Neutrophil (primary cell): ENCODE results near the gene KCNIP2.
"Not testable (repeated sequence)": the region's sequence is repeated elsewhere in the genome, so short reads cannot be mapped to it uniquely, and the experiment has no call there.

Experiments used
- H3K27ac ChIP-seq: fragments of 200-600 bp; sonication (generic); 2 replicates; pipeline ENCODE4 v1.5.1; 2016; ENCODE audit warnings: mild to moderate bottlenecking, moderate library complexity
- H3K27me3 ChIP-seq: fragments of 200-600 bp; sonication (generic); 2 replicates; pipeline ENCODE4 v1.6.0; 2016; ENCODE audit warnings: mild to moderate bottlenecking
- H3K36me3 ChIP-seq: fragments of 200-600 bp; sonication (generic); 2 replicates; pipeline ENCODE4 v1.5.1; 2017
- H3K4me1 ChIP-seq, 2 experiments: fragments of 200-600 bp in 1 of 2; sonication (generic) in 1 of 2; 1 replicate in 1 of 2; 2 replicates in 1 of 2; pipeline versions ENCODE4 v1.5.1 to v1.6.1; 2013 to 2016; ENCODE audit warnings: low read depth in 1 of 2, low read length in 1 of 2, mild to moderate bottlenecking in 1 of 2, moderate library complexity in 1 of 2; ENCODE audit not compliant: control insufficient read depth in 1 of 2, insufficient read depth in 1 of 2
- H3K4me3 ChIP-seq, 2 experiments: fragments of 200-600 bp in 1 of 2; sonication (generic) in 1 of 2; 1 replicate in 1 of 2; 2 replicates in 1 of 2; pipeline ENCODE4 v1.5.1; 2013 to 2016; ENCODE audit warnings: low read depth in 1 of 2, low read length in 1 of 2, mild to moderate bottlenecking in 1 of 2, moderate library complexity in 1 of 2
- H3K9me3 ChIP-seq: fragments of 200-600 bp; sonication (generic); 2 replicates; pipeline ENCODE4 v1.5.1; 2016
- TF ChIP-seq, protein P1 (sequence below): fragments of 200-600 bp; sonication (generic); IDR thresholded peaks from 2 replicates; pipeline ENCODE4 v1.5.1; 2016; ENCODE audit warnings: antibody characterized with exemption

Gene KCNIP2

DNA sequence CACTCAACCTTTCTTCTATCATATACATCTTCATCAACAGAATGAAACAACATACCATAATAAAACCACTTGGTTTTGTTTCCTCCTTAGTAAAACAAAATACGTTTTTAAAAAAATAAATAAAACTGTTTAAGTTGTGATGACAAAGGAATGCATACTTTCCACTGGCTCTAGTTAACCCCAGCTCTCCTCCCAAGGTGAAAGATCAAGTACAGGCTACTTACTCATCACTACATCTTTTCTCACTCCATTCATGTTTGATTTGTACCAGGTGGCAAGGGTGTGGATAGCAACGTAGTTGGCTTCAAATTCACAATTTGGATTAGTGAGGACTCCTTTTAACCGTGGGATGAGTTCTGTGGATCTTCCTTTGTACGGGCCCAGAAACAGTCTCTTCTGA is 40.1 kb downstream of the KCNIP2 start:
- no peaks in the 10 kb centered on the region for H3K4me1 ChIP-seq
- H3K36me3 ChIP-seq: peaks cover 100% of the 10 kb centered on the region
- no peak overlapping the region for H3K4me3 ChIP-seq
- no peak overlapping the region for H3K27ac ChIP-seq
- no peaks in the 10 kb centered on the region for H3K9me3 ChIP-seq
- TF ChIP-seq, protein P1, sequence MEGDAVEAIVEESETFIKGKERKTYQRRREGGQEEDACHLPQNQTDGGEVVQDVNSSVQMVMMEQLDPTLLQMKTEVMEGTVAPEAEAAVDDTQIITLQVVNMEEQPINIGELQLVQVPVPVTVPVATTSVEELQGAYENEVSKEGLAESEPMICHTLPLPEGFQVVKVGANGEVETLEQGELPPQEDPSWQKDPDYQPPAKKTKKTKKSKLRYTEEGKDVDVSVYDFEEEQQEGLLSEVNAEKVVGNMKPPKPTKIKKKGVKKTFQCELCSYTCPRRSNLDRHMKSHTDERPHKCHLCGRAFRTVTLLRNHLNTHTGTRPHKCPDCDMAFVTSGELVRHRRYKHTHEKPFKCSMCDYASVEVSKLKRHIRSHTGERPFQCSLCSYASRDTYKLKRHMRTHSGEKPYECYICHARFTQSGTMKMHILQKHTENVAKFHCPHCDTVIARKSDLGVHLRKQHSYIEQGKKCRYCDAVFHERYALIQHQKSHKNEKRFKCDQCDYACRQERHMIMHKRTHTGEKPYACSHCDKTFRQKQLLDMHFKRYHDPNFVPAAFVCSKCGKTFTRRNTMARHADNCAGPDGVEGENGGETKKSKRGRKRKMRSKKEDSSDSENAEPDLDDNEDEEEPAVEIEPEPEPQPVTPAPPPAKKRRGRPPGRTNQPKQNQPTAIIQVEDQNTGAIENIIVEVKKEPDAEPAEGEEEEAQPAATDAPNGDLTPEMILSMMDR: no peak
- no peaks in the 10 kb centered on the region for H3K27me3 ChIP-seq

GRCh38 chr10:101797403-101798059 is 46.1 kb downstream of the KCNIP2 start:
- peaks cover 99% of the 10 kb centered on the region for H3K36me3 ChIP-seq
- TF ChIP-seq, protein P1: no peak
- no peaks in the 10 kb centered on the region for H3K4me1 ChIP-seq
- no peak overlapping the region for H3K27ac ChIP-seq
- no peaks in the 10 kb centered on the region for H3K9me3 ChIP-seq
- no peak overlapping the region for H3K4me3 ChIP-seq
- no peaks in the 10 kb centered on the region for H3K27me3 ChIP-seq

DNA sequence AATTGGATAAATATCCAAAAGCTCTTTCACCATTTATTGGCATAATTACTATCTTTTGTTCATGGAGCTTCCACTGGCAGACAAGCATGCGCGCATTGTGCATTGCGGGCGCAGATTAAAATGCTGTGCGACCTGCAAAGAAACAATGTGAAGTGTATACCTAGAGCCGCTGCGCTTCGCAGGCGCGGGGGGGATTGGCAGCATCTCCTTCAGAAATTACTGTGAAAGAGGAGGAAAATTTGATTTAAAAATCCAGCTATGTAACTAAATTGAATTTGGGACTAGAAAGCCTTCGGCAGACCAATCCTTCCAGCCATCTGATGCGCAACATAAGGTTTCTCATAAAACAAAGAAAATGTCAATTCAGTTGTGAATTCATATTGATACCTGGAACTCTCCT is 50.1 kb downstream of the KCNIP2 start:
- TF ChIP-seq, protein P1: no peak
- Histone ChIP-seq H3K27ac (no peak overlapping the region), H3K36me3 (peaks cover 99% of the 10 kb centered on the region)

GRCh38 chr10:101789686-101790085 is 53.9 kb downstream of the KCNIP2 start:
- no peaks in the 10 kb centered on the region for H3K4me1 ChIP-seq
- H3K36me3 ChIP-seq: peaks cover 100% of the 10 kb centered on the region
- TF ChIP-seq, protein P1: no peak
- no peak overlapping the region for H3K4me3 ChIP-seq
- no peaks in the 10 kb centered on the region for H3K27me3 ChIP-seq
- no peak overlapping the region for H3K27ac ChIP-seq
- H3K9me3 ChIP-seq: peaks cover 3% of the 10 kb centered on the region

More for the DNA sequence above, 50.1 kb downstream of the KCNIP2 start:
- Histone ChIP-seq H3K4me3 (no peak overlapping the region), H3K9me3 (no peaks in the 10 kb centered on the region), H3K4me1 (no peaks in the 10 kb centered on the region), H3K27me3 (no peaks in the 10 kb centered on the region)

DNA sequence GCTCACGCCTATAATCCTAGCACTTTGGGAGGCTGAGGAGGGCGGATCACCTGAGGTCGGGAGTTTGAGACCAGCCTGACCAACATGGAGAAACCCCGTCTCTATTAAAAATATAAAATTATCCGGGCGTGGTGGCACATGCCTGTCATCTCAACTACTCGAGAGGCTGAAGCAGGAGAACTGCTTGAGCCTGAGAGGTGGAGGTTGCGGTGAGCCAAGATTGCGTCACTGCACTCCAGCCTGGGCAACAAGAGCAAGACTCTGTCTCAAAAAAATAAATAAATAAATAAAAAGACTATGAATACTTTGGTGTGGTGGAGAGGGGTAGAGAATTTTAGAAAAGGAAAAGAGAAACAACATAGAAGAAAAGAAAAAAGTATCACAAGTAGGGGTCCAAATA is 54.4 kb downstream of the KCNIP2 start:
- not testable (repeated sequence) for H3K9me3 ChIP-seq, H3K4me3 ChIP-seq, H3K27ac ChIP-seq, H3K4me1 ChIP-seq, H3K27me3 ChIP-seq
- peaks cover 100% of the 10 kb centered on the region for H3K36me3 ChIP-seq

GRCh38 chr10:101785801-101786200 is 57.8 kb downstream of the KCNIP2 start:
- TF ChIP-seq, protein P1: no peak
- Histone ChIP-seq H3K4me3 (no peak overlapping the region), H3K27ac (no peak overlapping the region), H3K9me3 (peaks cover 3% of the 10 kb centered on the region), H3K36me3 (peaks cover 83% of the 10 kb centered on the region), H3K27me3 (peaks cover 8% of the 10 kb centered on the region), H3K4me1 (peaks cover 14% of the 10 kb centered on the region in 2 experiments)
